A673 (cell line): ENCODE results near the gene MB21D2.

Experiments
- EZH2 ChIP-seq: fragments of 200-600 bp; sonication (generic); IDR thresholded peaks from 2 replicates; pipeline ENCODE4 v1.6.1; 2017; ENCODE audit warnings: borderline replicate concordance, low read depth, mild to moderate bottlenecking, mixed read lengths, antibody characterized with exemption, low read length; ENCODE audit not compliant: poor library complexity, severe bottlenecking
- TF ChIP-seq, protein P1 (sequence below): fragments of 300-800, 200-600 bp; sonication (generic); conservative IDR thresholded peaks from 2 replicates; pipeline ENCODE4 v1.5.1; 2017; ENCODE audit warnings: low read depth, mild to moderate bottlenecking, antibody characterized with exemption, low read length, moderate library complexity, mixed read lengths

DNA sequence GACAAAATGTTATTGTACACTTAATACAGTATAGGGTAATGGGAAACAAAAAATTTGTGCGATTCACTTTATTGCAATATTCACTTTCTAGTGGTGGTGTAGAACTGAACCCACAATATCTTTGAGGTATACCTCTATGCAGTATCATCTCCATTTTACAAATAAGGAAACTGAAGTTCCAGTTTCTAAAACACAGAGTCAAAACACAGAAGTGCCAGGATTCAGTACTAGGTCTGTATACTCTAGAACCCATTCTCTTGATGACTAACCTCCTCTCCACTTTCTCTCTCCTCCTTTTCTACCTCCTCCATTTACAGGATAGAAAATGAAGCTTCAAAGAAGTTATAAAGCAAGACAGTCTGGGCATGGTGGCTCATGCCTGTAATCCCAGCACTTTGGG is 62.2 kb downstream of the MB21D2 start:
- TF ChIP-seq EZH2, result no peak
- TF ChIP-seq, protein P1, sequence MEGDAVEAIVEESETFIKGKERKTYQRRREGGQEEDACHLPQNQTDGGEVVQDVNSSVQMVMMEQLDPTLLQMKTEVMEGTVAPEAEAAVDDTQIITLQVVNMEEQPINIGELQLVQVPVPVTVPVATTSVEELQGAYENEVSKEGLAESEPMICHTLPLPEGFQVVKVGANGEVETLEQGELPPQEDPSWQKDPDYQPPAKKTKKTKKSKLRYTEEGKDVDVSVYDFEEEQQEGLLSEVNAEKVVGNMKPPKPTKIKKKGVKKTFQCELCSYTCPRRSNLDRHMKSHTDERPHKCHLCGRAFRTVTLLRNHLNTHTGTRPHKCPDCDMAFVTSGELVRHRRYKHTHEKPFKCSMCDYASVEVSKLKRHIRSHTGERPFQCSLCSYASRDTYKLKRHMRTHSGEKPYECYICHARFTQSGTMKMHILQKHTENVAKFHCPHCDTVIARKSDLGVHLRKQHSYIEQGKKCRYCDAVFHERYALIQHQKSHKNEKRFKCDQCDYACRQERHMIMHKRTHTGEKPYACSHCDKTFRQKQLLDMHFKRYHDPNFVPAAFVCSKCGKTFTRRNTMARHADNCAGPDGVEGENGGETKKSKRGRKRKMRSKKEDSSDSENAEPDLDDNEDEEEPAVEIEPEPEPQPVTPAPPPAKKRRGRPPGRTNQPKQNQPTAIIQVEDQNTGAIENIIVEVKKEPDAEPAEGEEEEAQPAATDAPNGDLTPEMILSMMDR, result no peak
